Measurements from ENCODE around the gene SLC12A4.

DNA sequence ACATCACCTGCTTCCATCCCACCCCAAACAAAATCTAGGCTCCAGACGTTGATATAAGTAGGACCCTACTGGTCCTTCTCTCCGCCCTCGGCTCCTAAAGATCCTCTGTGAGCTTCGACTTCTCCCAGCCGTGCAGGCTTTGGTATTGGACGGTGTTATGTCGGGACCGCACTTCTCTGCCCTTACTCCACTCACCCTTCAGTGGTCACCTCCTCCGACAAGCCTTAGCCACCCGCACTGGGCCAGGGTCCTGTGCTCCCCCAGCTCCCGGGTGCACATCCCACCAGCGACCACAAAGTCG lies 33.4 kb downstream of the SLC12A4 start:
- TF ChIP-seq, protein P1, sequence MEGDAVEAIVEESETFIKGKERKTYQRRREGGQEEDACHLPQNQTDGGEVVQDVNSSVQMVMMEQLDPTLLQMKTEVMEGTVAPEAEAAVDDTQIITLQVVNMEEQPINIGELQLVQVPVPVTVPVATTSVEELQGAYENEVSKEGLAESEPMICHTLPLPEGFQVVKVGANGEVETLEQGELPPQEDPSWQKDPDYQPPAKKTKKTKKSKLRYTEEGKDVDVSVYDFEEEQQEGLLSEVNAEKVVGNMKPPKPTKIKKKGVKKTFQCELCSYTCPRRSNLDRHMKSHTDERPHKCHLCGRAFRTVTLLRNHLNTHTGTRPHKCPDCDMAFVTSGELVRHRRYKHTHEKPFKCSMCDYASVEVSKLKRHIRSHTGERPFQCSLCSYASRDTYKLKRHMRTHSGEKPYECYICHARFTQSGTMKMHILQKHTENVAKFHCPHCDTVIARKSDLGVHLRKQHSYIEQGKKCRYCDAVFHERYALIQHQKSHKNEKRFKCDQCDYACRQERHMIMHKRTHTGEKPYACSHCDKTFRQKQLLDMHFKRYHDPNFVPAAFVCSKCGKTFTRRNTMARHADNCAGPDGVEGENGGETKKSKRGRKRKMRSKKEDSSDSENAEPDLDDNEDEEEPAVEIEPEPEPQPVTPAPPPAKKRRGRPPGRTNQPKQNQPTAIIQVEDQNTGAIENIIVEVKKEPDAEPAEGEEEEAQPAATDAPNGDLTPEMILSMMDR (IDR thresholded peaks at IDR 0.05) = no peak
- TF ChIP-seq POLR2A (IDR thresholded peaks at IDR 0.05) (no peak), EP300 (IDR thresholded peaks at IDR 0.05) (no peak)

All from tibial nerve (tissue), 4 donors.